Prostate gland (tissue), 2 donors: ENCODE measurements around the gene KLK15. TPM values are rescaled to one million over a fixed set of nuclear protein-coding genes. Genes with fewer than 3 reads are reported as not detected.

Source experiments
- DNase-seq: peaks from one replicate; pipeline ENCODE4 v3.0.0-alpha.2; 2019; ENCODE audit warnings: low spot score
- H3K27ac ChIP-seq, 2 donors: fragments of 200-600 bp; sonication (generic); 2 replicates each; pipeline ENCODE4 v1.5.1; 2017 to 2019
- H3K27me3 ChIP-seq: fragments of 200-600 bp; sonication (generic); replicated peaks from 2 replicates; pipeline ENCODE4 v1.5.1; 2019; ENCODE audit not compliant: insufficient read depth
- H3K36me3 ChIP-seq, 2 donors: fragments of 200-600 bp; sonication (generic); 1 replicate in 1 of 2; 2 replicates in 1 of 2; pipeline versions ENCODE4 v1.5.1 to v1.8.1; 2017 to 2019
- H3K4me1 ChIP-seq: fragments of 200-600 bp; sonication (generic); replicated peaks from 2 replicates; pipeline ENCODE4 v1.5.1; 2019
- H3K4me3 ChIP-seq, 2 donors: fragments of 200-600 bp; sonication (generic); 2 replicates each; pipeline ENCODE4 v1.5.1; 2017 to 2019
- H3K9me3 ChIP-seq: fragments of 200-600 bp; sonication (generic); 2 replicates; pipeline ENCODE4 v1.5.1; 2017
- CTCF ChIP-seq, 4 experiments: fragments of 200-600 bp in 2 of 4; fragments of 450-650 bp in 2 of 4; sonication (generic) in 2 of 4; IDR thresholded peaks; 1 replicate in 3 of 4; 2 replicates in 1 of 4; pipeline ENCODE4 v1.5.1; 2016 to 2019; ENCODE audit warnings: antibody characterized with exemption in 4 of 4, mild to moderate bottlenecking in 2 of 4, moderate library complexity in 2 of 4
- POLR2A ChIP-seq: fragments of 450-650 bp; IDR thresholded peaks from one replicate; pipeline ENCODE4 v1.6.1; 2016; ENCODE audit warnings: antibody characterized with exemption, mild to moderate bottlenecking
- POLR2AphosphoS5 ChIP-seq: sonication (generic); formaldehyde crosslinking; IDR thresholded peaks from one replicate; pipeline ENCODE4 v1.6.1; 2017; ENCODE audit warnings: antibody characterized with exemption
- WGBS: methylation state at CpG from one replicate; pipeline ENCODE4 v1.1.5; 2018; 5-methylcytosine and 5-hydroxymethylcytosine counted together
- intact Hi-C: fragments of 100-400 bp; cut with DNase I; formaldehyde crosslinking; loops from one replicate; pipeline ENCODE4 v1.14.2; 2022
- total RNA-seq, 2 donors: library from RNA; depleted of rRNA; stranded (reverse); fragments of >200 nt; gene quantifications; one replicate each; pipeline ENCODE4 v1.1.0, GENCODE V29; 2016

Gene KLK15, protein sequence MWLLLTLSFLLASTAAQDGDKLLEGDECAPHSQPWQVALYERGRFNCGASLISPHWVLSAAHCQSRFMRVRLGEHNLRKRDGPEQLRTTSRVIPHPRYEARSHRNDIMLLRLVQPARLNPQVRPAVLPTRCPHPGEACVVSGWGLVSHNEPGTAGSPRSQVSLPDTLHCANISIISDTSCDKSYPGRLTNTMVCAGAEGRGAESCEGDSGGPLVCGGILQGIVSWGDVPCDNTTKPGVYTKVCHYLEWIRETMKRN
- 1 to 10 TPM; 4.0 to 8.5 TPM for total RNA-seq

DNA sequence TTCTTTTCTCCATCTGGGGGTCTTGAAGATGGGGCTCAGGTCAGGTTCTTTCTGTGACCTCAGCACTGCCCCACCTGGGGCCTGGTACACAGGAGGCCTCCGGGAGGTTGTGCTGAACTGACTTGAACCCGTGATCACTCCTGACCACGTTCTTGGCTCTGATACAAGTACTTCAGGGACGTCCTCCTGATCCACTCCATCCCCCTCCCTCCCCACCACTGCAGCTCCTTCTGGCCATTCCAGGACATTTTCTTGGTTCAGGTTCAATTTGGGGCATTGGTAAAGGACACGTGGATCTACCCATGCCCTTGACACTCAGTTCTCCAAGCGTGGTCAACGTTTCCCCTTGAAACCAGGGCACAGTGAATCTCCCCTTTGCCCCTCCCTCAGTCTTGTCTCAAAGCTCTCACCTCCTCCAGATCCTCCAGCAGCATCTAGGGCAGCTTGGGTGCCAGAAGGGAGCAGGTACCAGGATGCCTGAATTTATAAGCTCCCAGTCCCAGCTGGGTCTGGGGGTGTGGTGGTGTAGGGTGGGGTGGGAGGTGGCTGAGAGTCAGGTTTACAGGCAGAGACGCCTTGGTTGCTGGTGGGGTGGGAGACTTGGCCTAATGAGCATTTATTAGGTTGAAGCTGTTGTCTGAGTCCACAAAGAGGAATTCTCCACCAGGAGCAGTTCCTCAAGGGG, at the start of gene KLK15:
KLK15 (minus strand) TSS at position 458 of the 685 bp plus-strand sequence. CDS start 2,082 bp downstream, outside the sequence.
- 69% methylated on average over 8 of the region's 8 CpGs for WGBS
- TF ChIP-seq POLR2AphosphoS5, result no peak
- no peak for TF ChIP-seq POLR2A
- TF ChIP-seq CTCF (IDR thresholded peaks at IDR 0.05), result no peak
- H3K27ac ChIP-seq, result no peak within 1 kb of the TSS
- no peaks in the 10 kb centered on the region for H3K9me3 ChIP-seq
- no peaks in the 10 kb centered on the region for H3K27me3 ChIP-seq
- intact Hi-C loops, result no loop called here
- DNase-seq, result no peak
- no peaks in the 10 kb centered on the region for H3K36me3 ChIP-seq
- no peak within 1 kb of the TSS for H3K4me3 ChIP-seq
- H3K4me1 ChIP-seq, result peaks cover 8% of the 10 kb centered on the region

DNA sequence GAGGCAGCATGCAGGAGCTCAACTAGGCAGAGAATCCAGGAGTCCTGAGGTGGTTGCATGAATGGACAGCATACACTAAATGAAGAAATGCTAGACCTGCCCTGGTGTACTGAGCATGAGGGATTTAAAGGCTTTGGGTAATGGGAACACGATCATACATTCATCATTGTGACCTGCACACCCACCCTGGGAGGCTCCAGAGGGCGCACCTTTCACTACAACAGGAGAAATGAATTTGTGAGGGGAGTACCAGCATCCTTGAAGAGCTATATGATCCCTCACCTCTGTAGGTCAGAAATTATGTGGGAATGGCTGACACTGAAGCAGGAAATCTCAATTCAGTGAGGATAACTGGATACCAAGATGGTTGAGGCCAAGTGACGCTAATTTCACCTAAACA, 48.8 kb upstream of the KLK15 start:
- Histone ChIP-seq H3K9me3 (no peaks in the 10 kb centered on the region), H3K4me1 (no peaks in the 10 kb centered on the region), H3K36me3 (no peaks in the 10 kb centered on the region), H3K4me3 (no peak overlapping the region), H3K27ac (peak overlapping the region; percentile 20 to 99), H3K27me3 (no peaks in the 10 kb centered on the region)
- TF ChIP-seq POLR2A, result no peak
- no peak for TF ChIP-seq CTCF (IDR thresholded peaks at IDR 0.05)
- no peak for DNase-seq
- intact Hi-C loops, result no loop called here
- 78% methylated on average over 3 of the region's 3 CpGs for WGBS

DNA sequence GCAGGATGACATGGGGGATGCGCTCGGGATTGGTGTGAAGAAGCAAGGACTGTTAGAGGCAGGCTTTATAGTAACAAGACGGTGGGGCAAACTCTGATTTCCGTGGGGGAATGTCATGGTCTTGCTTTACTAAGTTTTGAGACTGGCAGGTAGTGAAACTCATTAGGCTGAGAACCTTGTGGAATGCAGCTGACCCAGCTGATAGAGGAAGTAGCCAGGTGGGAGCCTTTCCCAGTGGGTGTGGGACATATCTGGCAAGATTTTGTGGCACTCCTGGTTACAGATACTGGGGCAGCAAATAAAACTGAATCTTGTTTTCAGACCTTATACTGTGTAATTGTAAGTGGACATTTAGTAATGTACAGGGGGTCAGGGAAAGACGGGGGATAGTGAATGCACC, 46.9 kb upstream of the KLK15 start:
- Histone ChIP-seq H3K36me3 (no peaks in the 10 kb centered on the region), H3K9me3 (no peaks in the 10 kb centered on the region), H3K27ac (peak overlapping the region; percentile 61 to 99), H3K4me1 (no peaks in the 10 kb centered on the region), H3K4me3 (no peak overlapping the region), H3K27me3 (no peaks in the 10 kb centered on the region)
- peak; percentile 69 for DNase-seq
- WGBS, result 54% methylated on average over 5 of the region's 5 CpGs
- TF ChIP-seq POLR2AphosphoS5 (peak; percentile 26), POLR2A (no peak)
- intact Hi-C loops, result no loop called here

DNA sequence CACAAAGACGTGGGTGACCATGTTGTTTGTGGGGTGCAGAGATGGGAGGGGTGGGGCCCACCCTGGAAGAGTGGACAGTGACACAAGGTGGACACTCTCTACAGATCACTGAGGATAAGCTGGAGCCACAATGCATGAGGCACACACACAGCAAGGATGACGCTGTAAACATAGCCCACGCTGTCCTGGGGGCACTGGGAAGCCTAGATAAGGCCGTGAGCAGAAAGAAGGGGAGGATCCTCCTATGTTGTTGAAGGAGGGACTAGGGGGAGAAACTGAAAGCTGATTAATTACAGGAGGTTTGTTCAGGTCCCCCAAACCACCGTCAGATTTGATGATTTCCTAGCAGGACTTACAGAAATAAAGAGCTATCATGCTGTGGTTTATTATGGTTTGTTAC, 45.5 kb upstream of the KLK15 start:
- Histone ChIP-seq H3K4me1 (no peaks in the 10 kb centered on the region), H3K27ac (peak overlapping the region; percentile 97 to 99), H3K36me3 (no peaks in the 10 kb centered on the region), H3K4me3 (peak overlapping the region in 1 of 2 donors; percentile 58), H3K27me3 (no peaks in the 10 kb centered on the region), H3K9me3 (no peaks in the 10 kb centered on the region)
- WGBS, result 57% methylated on average over 5 of the region's 5 CpGs
- TF ChIP-seq POLR2AphosphoS5 (peak; percentile 57), CTCF (IDR thresholded peaks at IDR 0.05) (no peak)
- no peak for DNase-seq
- intact Hi-C loops, result no loop called here

DNA sequence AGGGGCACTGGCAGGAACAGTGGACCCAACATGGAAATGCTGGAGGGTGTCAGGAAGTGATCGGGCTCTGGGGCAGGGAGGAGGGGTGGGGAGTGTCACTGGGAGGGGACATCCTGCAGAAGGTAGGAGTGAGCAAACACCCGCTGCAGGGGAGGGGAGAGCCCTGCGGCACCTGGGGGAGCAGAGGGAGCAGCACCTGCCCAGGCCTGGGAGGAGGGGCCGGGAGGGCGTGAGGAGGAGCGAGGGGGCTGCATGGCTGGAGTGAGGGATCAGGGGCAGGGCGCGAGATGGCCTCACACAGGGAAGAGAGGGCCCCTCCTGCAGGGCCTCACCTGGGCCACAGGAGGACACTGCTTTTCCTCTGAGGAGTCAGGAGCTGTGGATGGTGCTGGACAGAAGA, 44.0 kb upstream of the KLK15 start:
- TF ChIP-seq CTCF (IDR thresholded peaks at IDR 0.05), result no peak
- no peak for TF ChIP-seq POLR2A
- no peak for TF ChIP-seq POLR2AphosphoS5
- H3K27me3 ChIP-seq, result no peaks in the 10 kb centered on the region
- no peak for DNase-seq
- intact Hi-C loops, result no loop called here
- H3K27ac ChIP-seq, result peak overlapping the region; percentile 97 to 99
- no peaks in the 10 kb centered on the region for H3K36me3 ChIP-seq
- no peaks in the 10 kb centered on the region for H3K4me1 ChIP-seq
- WGBS, result 18% methylated on average over 8 of the region's 8 CpGs
- no peaks in the 10 kb centered on the region for H3K9me3 ChIP-seq
- peak overlapping the region; percentile 42 to 58 for H3K4me3 ChIP-seq
